SIG-M5 (cell line): ENCODE measurements around the gene SYCP2.

ENCODE experiments used
- DNase-seq: peaks from one replicate; lab custom pipeline; 2025; lab: John Stamatoyannopoulos, UW

SYCP2 gene

DNA sequence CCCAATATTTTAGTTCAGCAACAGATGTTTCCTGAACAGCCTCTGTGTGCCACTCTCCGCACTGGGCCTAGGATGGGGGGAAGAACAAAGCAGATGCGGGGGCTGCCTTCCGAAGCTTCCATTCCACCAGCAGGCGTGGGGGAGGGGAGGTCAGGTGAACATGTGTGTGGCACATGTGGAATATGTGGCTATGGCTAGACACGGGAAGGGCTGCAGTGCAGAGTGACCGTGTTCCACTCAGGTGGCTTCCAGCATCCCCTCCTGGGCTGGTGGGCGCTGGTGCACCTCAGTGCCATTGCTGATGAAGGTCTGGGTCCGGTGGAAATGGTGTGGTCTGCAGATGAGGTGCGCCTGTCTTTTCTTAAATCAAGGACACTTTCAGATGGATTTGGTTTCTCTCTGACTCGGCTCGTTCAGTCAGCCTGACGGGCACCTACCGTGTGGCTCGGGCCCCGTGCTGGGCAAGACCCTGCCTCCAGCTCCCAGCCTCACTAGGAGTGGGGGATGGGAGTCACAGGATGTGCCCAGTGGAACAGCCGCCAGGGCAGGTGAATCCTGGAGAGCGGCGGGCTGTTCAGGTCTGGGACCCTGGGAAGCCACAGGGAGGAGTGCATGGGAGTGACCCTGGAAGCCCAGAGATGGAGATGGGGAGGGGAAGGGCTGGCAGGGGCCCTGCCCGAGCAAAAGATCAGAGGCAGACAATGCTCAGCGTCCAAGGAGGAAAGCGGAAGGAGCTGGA is 111.0 kb downstream of the SYCP2 start:
- DNase-seq = no peak

DNA sequence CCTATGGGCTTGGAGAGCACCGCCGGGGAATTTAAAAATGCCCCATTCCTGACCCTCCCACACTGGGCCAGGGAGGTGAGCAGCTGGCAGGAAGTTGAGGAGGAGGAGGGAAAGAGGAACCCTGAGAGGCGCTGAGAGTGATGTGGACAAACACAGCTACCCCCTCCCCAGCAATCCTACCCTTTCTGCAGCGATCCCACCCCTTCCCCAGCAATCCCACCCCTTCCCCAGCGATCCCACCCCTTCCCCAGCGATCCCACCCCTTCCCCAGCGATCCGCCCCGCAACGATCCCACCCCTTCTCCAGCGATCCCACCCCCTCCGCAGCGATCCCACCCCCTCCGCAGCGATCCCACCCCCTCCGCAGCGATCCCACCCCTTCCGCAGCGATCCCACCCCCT is 111.6 kb downstream of the SYCP2 start:
- DNase-seq = no peak

DNA sequence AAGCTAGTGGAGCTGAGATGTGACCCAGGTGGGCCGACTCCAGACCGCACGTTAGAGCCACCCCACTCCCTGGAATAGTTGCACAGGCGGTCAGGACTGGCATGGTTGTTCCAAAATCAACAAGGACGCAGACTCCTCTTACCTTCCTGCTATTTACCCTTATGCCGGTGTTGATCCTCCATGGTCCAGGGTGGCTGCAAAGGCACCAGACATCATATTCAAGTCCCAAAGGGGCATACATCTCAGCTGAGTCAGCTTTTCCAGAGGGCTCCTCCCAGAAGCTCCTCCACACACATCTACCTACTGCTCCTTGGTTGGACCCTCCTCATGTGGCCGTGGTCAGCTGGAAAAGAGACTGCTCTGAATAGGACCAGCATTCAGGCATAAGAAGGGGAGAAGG is 112.2 kb downstream of the SYCP2 start:
- no peak for DNase-seq

DNA sequence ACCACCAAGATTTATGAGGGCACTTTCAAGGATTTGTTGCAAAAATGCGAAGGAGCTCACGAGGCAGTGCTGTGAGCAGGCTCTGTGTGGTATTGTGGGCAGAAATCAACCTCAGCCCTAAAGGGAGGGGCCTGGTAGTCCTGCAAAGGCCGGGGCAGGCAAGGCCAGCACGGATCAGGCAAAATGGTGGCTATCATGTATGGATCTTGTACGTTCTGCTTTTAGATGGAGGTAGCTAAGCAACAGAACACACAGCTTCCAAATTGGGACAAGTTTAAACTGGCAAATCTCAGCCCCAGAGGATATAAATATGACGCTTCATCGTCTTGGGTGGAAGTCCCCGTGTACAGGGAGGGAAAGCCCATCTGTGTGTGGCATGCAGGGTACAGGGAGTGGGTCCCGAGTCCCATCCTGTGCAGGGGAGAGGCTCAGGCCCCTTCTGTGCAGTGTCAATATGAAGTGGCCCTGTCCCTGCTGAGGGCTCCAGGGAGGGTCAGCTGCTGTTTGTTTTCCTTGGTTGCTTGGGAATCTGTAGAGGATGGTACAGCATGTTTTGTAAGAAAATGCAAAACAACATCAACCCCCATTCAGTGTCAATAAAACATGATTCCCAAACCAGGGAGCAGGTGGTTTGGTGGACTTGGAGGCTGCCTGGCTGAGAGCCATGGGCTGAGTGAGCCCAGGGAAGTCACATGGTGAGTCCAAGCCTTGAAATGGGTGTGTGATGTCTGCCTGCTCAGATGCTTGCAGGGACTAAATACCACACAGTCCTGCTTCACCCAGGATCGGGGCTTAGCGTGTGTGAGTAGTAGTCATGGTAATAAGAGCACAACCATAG is 113.0 kb downstream of the SYCP2 start:
- DNase-seq = no peak

- DNase-seq = no peak
These were observed 113.8 kb downstream of the SYCP2 start for GRCh38 chr20:59819496-59820203.

GRCh38 chr20:59818911-59819310 is 114.5 kb downstream of the SYCP2 start:
- no peak for DNase-seq

GRCh38 chr20:59817846-59818615 is 115.4 kb downstream of the SYCP2 start:
- no peak for DNase-seq

DNA sequence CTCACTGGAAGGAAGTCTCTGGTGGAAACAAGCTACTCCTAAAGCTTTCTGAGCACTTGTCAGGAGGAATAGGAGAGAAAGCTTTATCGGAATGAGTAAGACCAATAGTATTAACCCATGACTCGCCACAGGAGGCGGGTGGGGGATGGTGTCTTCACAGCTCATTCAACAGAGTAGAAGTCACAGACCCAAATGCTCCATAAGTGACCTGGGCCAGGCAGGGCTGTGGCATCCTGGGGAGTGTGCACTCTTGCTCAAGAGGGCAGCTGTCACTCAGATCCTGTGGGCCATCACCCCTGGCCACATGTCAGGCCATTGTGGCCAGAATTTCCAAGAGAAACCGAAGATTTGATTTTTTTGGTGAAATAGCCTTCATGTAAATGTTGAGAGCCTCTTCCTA is 116.0 kb downstream of the SYCP2 start:
- no peak for DNase-seq

DNA sequence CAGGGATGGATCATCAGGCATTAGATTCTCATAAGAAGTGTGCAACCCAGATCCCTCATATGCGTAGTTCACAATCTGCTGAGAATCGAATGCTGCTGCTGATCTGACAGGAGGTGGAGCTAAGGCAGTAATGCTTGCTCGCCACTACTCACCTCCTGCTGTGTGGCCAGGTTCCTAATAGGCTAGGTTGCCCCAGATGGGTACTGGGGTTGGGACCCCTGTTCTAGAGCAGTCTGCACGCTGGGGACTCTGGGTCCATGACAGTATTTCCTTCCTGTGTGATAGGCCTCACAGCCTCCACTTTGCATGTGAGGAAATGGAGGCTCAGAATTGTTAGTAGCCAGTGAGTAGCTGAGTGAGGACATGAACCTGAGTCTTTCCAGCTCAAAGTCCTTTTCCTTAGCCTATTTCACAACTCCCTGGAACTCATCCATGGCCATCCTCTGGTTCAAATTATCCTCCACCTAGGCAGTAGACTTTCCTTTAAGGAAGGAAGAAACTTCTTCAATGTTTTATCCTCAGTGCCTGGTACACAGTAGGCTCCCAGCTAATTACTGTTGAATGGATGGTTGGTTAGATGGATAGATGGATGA is 117.2 kb downstream of the SYCP2 start:
- DNase-seq = no peak

- no peak for DNase-seq
These were observed 118.5 kb downstream of the SYCP2 start for GRCh38 chr20:59814840-59815340.

- DNase-seq = no peak
These were observed 119.2 kb downstream of the SYCP2 start for GRCh38 chr20:59813948-59814839.
